ENCODE measurements around the gene LINS1. TPM values are rescaled to one million over a fixed set of nuclear protein-coding genes. Genes with fewer than 3 reads are reported as not detected.
A peak's percentile ranks its signal among the peaks of the same experiment; 100 is the strongest.

The LINS1 gene
- total RNA-seq, 2 donors from 2014 or later = 8.3 to 11.9 TPM

- intact Hi-C loops (cut with DNase I) = no loop called here
Observed at GRCh38 chr15:100570275-100570674, 31.7 kb downstream of the LINS1 start.

GRCh38 chr15:100569391-100569790, 32.6 kb downstream of the LINS1 start:
- DNase-seq (ENCODE audit: low spot score) = no peak
- intact Hi-C loops (cut with DNase I) = loop anchor here in 1 of 2 donors (10.0 kb wide), 1 partner anchor 215 kb away; no protein-coding TSS in a partner anchor

More at GRCh38 chr15:100570275-100570674, 31.7 kb downstream of the LINS1 start:
- no peak for DNase-seq (ENCODE audit: low spot score)

- intact Hi-C loops (cut with DNase I) = loop anchor here in 1 of 2 donors (10.0 kb wide), 1 partner anchor 212 kb away; no protein-coding TSS in a partner anchor
- DNase-seq (ENCODE audit: low spot score) = no peak
Observed at GRCh38 chr15:100566850-100567628, 34.9 kb downstream of the LINS1 start.

GRCh38 chr15:100565591-100565990, 36.4 kb downstream of the LINS1 start:
- no peak for DNase-seq (ENCODE audit: low spot score)
- intact Hi-C loops (cut with DNase I) = loop anchor here in 1 of 2 donors (10.0 kb wide), 1 partner anchor 211 kb away; no protein-coding TSS in a partner anchor

GRCh38 chr15:100560323-100560722, 41.7 kb downstream of the LINS1 start:
- no peak for DNase-seq (ENCODE audit: low spot score)
- intact Hi-C loops (cut with DNase I) = loop anchor here in 1 of 2 donors (10.0 kb wide), 1 partner anchor 206 kb away; no protein-coding TSS in a partner anchor

GRCh38 chr15:100559330-100559729, 42.7 kb downstream of the LINS1 start:
- DNase-seq (ENCODE audit: low spot score) = no peak
- intact Hi-C loops (cut with DNase I) = no loop called here

GRCh38 chr15:100558771-100559254, 43.2 kb downstream of the LINS1 start:
- peak; percentile 77 for DNase-seq (ENCODE audit: low spot score)
- intact Hi-C loops (cut with DNase I) = no loop called here

- intact Hi-C loops (cut with DNase I) = no loop called here
Observed at GRCh38 chr15:100553468-100553867, 48.5 kb downstream of the LINS1 start.

GRCh38 chr15:100547961-100548360, 54.0 kb downstream of the LINS1 start:
- intact Hi-C loops (cut with DNase I) = no loop called here
- DNase-seq (ENCODE audit: low spot score) = no peak

More at GRCh38 chr15:100553468-100553867, 48.5 kb downstream of the LINS1 start:
- no peak for DNase-seq (ENCODE audit: low spot score)

GRCh38 chr15:100544946-100545345, 57.0 kb downstream of the LINS1 start:
- DNase-seq (ENCODE audit: low spot score) = no peak
- intact Hi-C loops (cut with DNase I) = no loop called here

- intact Hi-C loops (cut with DNase I) = no loop called here
Observed at GRCh38 chr15:100544338-100544841, 57.6 kb downstream of the LINS1 start.

GRCh38 chr15:100542290-100542689, 59.7 kb downstream of the LINS1 start:
- DNase-seq (ENCODE audit: low spot score) = no peak
- intact Hi-C loops (cut with DNase I) = no loop called here

More at GRCh38 chr15:100544338-100544841, 57.6 kb downstream of the LINS1 start:
- DNase-seq (ENCODE audit: low spot score) = no peak

- DNase-seq (ENCODE audit: low spot score) = no peak
- intact Hi-C loops (cut with DNase I) = no loop called here
Observed at GRCh38 chr15:100537331-100537730, 64.7 kb downstream of the LINS1 start.

GRCh38 chr15:100536733-100537132, 65.3 kb downstream of the LINS1 start:
- DNase-seq (ENCODE audit: low spot score) = no peak
- intact Hi-C loops (cut with DNase I) = no loop called here

GRCh38 chr15:100533886-100534285, 68.1 kb downstream of the LINS1 start:
- DNase-seq (ENCODE audit: low spot score) = no peak
- intact Hi-C loops (cut with DNase I) = no loop called here

- no peak for DNase-seq (ENCODE audit: low spot score)
- intact Hi-C loops (cut with DNase I) = no loop called here
Observed at GRCh38 chr15:100531823-100532327, 70.1 kb downstream of the LINS1 start.

- no peak for DNase-seq (ENCODE audit: low spot score)
- intact Hi-C loops (cut with DNase I) = no loop called here
Observed at GRCh38 chr15:100531204-100531603, 70.8 kb downstream of the LINS1 start.

GRCh38 chr15:100529556-100529955, 72.4 kb downstream of the LINS1 start:
- DNase-seq (ENCODE audit: low spot score) = no peak
- intact Hi-C loops (cut with DNase I) = no loop called here

GRCh38 chr15:100528833-100529428, 73.1 kb downstream of the LINS1 start, which contains the start of gene CERS3:
TSS of gene CERS3 (minus strand) at chr15:100528950. CDS start at chr15:100501849, 27,101 bp downstream.
- intact Hi-C loops (cut with DNase I) = no loop called here

GRCh38 chr15:100526027-100526481, 75.9 kb downstream of the LINS1 start:
- intact Hi-C loops (cut with DNase I) = no loop called here
- DNase-seq (ENCODE audit: low spot score) = peak; percentile 83

More at GRCh38 chr15:100528833-100529428, 73.1 kb downstream of the LINS1 start, which contains the start of gene CERS3:
- no peak for DNase-seq (ENCODE audit: low spot score)

All from posterior vena cava (tissue), 2 donors.